ENCODE results near the gene YOD1. TPM values are rescaled to one million over a fixed set of nuclear protein-coding genes. Genes with fewer than 3 reads are reported as not detected.

YOD1 gene
- total RNA-seq, 1 experiment from 2014 or later = 12.5 TPM

DNA sequence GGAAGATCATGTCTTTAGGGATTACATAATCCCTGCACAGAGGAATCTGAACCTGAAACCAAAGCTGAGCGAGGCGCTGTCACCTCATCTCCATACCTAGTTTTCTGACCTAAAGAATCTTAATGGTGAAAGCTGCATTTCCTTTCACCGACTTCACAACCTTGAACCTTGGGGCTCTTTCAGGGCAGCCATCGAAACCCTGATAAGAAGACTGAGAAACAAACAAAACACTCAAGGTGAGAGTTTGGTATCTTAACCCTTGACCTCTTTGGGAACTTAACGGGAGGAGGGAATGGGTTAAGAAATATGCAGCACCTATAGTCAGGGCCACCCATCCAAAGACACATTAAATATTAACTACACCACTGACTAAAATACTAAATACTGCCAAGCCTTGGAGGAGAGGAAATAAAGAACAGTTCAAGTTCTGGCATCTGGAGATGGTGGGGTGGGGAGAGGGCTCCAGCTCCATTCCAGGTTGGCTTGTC, 20.4 kb downstream of the YOD1 start:
- intact Hi-C loops (cut with micrococcal nuclease; ENCODE audit: unreplicated experiment) = loop anchor here (1.0 kb wide), 1 partner anchor 28 kb away; no protein-coding TSS in a partner anchor
- Histone ChIP-seq H3K4me1 (replicated peaks; ENCODE audit: insufficient read depth) (peaks cover 98% of the 10 kb centered on the region), H4K20me1 (ENCODE audit: insufficient read depth) (no peaks in the 10 kb centered on the region), H3K4me3 (peak overlapping the region; percentile 50; the same call in 1 of the 2 replicates), H3K27me3 (ENCODE audit: insufficient read depth, low read depth) (no peaks in the 10 kb centered on the region), H3K27ac (peak overlapping the region; percentile 83), H3K9me3 (ENCODE audit: insufficient read depth, low read depth) (no peaks in the 10 kb centered on the region), H3K4me2 (peak overlapping the region; percentile 84), H2AFZ (no peak overlapping the region), H3F3A (ENCODE audit: insufficient read depth, low read depth) (peaks cover 44% of the 10 kb centered on the region), H3K79me2 (ENCODE audit: low read depth) (peaks cover 22% of the 10 kb centered on the region), H3K9me2 (ENCODE audit: insufficient read depth) (no peaks in the 10 kb centered on the region), H3K36me3 (ENCODE audit: low read depth) (no peaks in the 10 kb centered on the region)
- DNase-seq = peak in 1 of 2 experiments; percentile 57
- ChIA-PET CTCF (interaction anchor here (0.6 kb wide), 1 partner anchor 418 kb away, joined by 5 read pairs; no protein-coding TSS in a partner anchor), POLR2A (ENCODE audit: unreplicated experiment) (interaction anchor here (0.6 to 1.1 kb wide), 4 partner anchors 9 to 286 kb away, joined by 3 to 4 read pairs (median 4); partner anchors contain the start of gene PFKFB2)
- BruUV-seq (replicated peaks) = no TSS peak
- no peak for TF ChIP-seq EZH2 (IDR thresholded peaks at IDR 0.05; ENCODE audit: low read depth)
- TF ChIP-seq, protein P1, sequence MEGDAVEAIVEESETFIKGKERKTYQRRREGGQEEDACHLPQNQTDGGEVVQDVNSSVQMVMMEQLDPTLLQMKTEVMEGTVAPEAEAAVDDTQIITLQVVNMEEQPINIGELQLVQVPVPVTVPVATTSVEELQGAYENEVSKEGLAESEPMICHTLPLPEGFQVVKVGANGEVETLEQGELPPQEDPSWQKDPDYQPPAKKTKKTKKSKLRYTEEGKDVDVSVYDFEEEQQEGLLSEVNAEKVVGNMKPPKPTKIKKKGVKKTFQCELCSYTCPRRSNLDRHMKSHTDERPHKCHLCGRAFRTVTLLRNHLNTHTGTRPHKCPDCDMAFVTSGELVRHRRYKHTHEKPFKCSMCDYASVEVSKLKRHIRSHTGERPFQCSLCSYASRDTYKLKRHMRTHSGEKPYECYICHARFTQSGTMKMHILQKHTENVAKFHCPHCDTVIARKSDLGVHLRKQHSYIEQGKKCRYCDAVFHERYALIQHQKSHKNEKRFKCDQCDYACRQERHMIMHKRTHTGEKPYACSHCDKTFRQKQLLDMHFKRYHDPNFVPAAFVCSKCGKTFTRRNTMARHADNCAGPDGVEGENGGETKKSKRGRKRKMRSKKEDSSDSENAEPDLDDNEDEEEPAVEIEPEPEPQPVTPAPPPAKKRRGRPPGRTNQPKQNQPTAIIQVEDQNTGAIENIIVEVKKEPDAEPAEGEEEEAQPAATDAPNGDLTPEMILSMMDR (conservative IDR thresholded peaks at IDR 0.05) = no peak

GRCh38 chr1:207029701-207030521, 21.1 kb downstream of the YOD1 start:
- Histone ChIP-seq H2AFZ (no peak overlapping the region), H3K27me3 (ENCODE audit: insufficient read depth, low read depth) (no peaks in the 10 kb centered on the region), H3K36me3 (ENCODE audit: low read depth) (no peaks in the 10 kb centered on the region), H3F3A (ENCODE audit: insufficient read depth, low read depth) (peaks cover 50% of the 10 kb centered on the region), H4K20me1 (ENCODE audit: insufficient read depth) (no peaks in the 10 kb centered on the region), H3K9me3 (ENCODE audit: insufficient read depth, low read depth) (no peaks in the 10 kb centered on the region), H3K4me3 (no peak overlapping the region; the same call in 1 of the 2 replicates), H3K4me1 (replicated peaks; ENCODE audit: insufficient read depth) (peaks cover 98% of the 10 kb centered on the region), H3K4me2 (peak overlapping the region; percentile 84), H3K9me2 (ENCODE audit: insufficient read depth) (no peaks in the 10 kb centered on the region), H3K79me2 (ENCODE audit: low read depth) (peaks cover 22% of the 10 kb centered on the region), H3K27ac (no peak overlapping the region)
- TF ChIP-seq, protein P1 (conservative IDR thresholded peaks at IDR 0.05) = no peak
- TF ChIP-seq EZH2 (IDR thresholded peaks at IDR 0.05; ENCODE audit: low read depth) = no peak
- DNase-seq = no peak
- ChIA-PET CTCF (no interaction called here), POLR2A (ENCODE audit: unreplicated experiment) (interaction anchor here (0.7 to 1.1 kb wide), 2 partner anchors 9 to 23 kb away, joined by 4 read pairs; partner anchors contain the start of gene PFKFB2)
- BruUV-seq (replicated peaks) = no TSS peak
- intact Hi-C loops (cut with micrococcal nuclease; ENCODE audit: unreplicated experiment) = loop anchor here (10.0 kb wide), 1 partner anchor 295 kb away; the partner anchor contains the start of gene CD55

DNA sequence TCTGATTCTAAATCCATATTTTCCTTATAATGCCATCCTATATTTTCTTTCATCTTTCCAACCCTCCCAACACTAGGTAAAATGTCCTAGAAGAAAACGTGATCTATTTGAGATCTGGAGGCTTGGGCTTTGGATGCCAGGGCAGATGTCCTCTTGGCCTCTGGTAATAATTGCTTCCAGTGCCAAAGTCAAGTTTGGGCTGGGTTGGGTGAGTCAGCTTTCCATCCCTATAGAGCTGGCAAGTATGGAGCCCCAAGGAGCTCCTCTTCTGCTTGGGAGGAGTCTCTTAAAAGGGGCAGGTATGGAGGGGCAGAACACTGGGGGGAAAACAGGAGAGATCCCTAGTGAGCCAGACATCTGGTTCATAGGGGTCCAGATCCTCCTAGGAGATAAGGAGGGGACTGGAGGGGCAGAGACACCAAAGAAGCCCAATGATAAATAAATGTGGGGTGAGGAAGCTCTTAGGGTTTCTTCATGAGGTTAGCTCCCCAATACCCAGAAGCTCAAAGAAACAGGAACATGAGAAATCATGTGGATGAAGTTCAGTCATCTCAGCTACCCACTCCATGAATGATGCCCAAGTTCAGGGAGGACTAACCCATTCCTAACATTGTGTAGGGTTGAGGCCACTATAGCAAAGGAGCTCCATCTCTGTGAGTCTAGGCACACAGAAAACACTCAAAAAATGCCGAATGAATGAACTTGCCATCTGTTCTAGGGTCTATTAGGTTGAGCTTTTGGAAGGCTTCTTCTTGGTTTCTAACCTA, 21.9 kb downstream of the YOD1 start:
- H3K27me3 ChIP-seq (ENCODE audit: insufficient read depth, low read depth) = no peaks in the 10 kb centered on the region
- 0 out of 2 replicates have a peak overlapping the region, but pooled peaks have one; percentile 97 for H3K27ac ChIP-seq
- intact Hi-C loops (cut with micrococcal nuclease; ENCODE audit: unreplicated experiment) = loop anchor here (10.0 kb wide), 1 partner anchor 296 kb away; the partner anchor contains the start of gene CD55
- H3K4me2 ChIP-seq = peak overlapping the region; percentile 62; the same call in 1 of the 2 replicates
- no TSS peak for BruUV-seq (replicated peaks)
- ChIA-PET CTCF (no interaction called here), POLR2A (ENCODE audit: unreplicated experiment) (interaction anchor here (0.6 to 1.1 kb wide), 4 partner anchors 8 to 283 kb away, joined by 3 to 5 read pairs (median 4); partner anchors contain the start of gene PFKFB2)
- H3K9me3 ChIP-seq (ENCODE audit: insufficient read depth, low read depth) = no peaks in the 10 kb centered on the region
- no peaks in the 10 kb centered on the region for H3K36me3 ChIP-seq (ENCODE audit: low read depth)
- H4K20me1 ChIP-seq (ENCODE audit: insufficient read depth) = no peaks in the 10 kb centered on the region
- H3F3A ChIP-seq (ENCODE audit: insufficient read depth, low read depth) = peaks cover 51% of the 10 kb centered on the region
- H3K4me3 ChIP-seq = no peak overlapping the region
- no peaks in the 10 kb centered on the region for H3K9me2 ChIP-seq (ENCODE audit: insufficient read depth)
- TF ChIP-seq, protein P1 (conservative IDR thresholded peaks at IDR 0.05) = no peak
- no peak for TF ChIP-seq EZH2 (IDR thresholded peaks at IDR 0.05; ENCODE audit: low read depth)
- peaks cover 98% of the 10 kb centered on the region for H3K4me1 ChIP-seq (replicated peaks; ENCODE audit: insufficient read depth)
- no peak for DNase-seq
- H3K79me2 ChIP-seq (ENCODE audit: low read depth) = peaks cover 24% of the 10 kb centered on the region
- H2AFZ ChIP-seq = no peak overlapping the region

Data from PC-9 (cell line).